Thyroid gland (tissue), 4 donors: ENCODE results near the gene SIL1.

ENCODE experiments used
- CTCF ChIP-seq, 6 experiments: fragments of 200-600 bp in 3 of 6; fragments of 450-650 bp in 3 of 6; sonication (generic) in 3 of 6; IDR thresholded peaks; one replicate each; pipeline ENCODE4 v1.5.1; 2016 to 2019; ENCODE audit warnings: antibody characterized with exemption in 6 of 6, mild to moderate bottlenecking in 2 of 6, inconsistent platforms in 1 of 6, moderate library complexity in 1 of 6
- POLR2A ChIP-seq, 2 donors: fragments of 450-650 bp; IDR thresholded peaks; one replicate each; pipeline ENCODE4 v1.6.1; 2017; ENCODE audit warnings: antibody characterized with exemption in 2 of 2, mild to moderate bottlenecking in 2 of 2, moderate library complexity in 1 of 2

GRCh38 chr5:139167533-139167932 is 30.6 kb downstream of the SIL1 start:
- TF ChIP-seq CTCF (IDR thresholded peaks at IDR 0.05) = no peak
- TF ChIP-seq POLR2A (IDR thresholded peaks at IDR 0.05) = no peak
